Measurements from ENCODE around the gene MRPL49.

- no peak for TF ChIP-seq CTCF (IDR thresholded peaks at IDR 0.05)
- TF ChIP-seq POLR2A (IDR thresholded peaks at IDR 0.05), result no peak
Measured at GRCh38 chr11:65115361-65116082, 6.6 kb upstream of the MRPL49 start.

Measured in ovary (tissue), 3 donors.